GM12878 (cell line): ENCODE measurements around the gene EFCAB7. TPM values are rescaled to one million over a fixed set of nuclear protein-coding genes. Genes with fewer than 3 reads are reported as not detected.

Source experiments
- ATAC-seq: fragments of 200-7000 bp; cut with Tn5 transposase; 3 replicates; pipeline ENCODE4 v1.9.1; 2020; ENCODE audit warnings: mild to moderate bottlenecking, moderate library complexity
- BruUV-seq: library from RNA; stranded (reverse); fragments of 400-500 nt; replicated peaks from 2 replicates; lab custom pipeline; 2021; lab: Mats Ljungman, UMichigan
- CTCF ChIA-PET: fragments of 300-600 bp; sonication (Branson Sonifier 250); formaldehyde crosslinking; extraction: SDS; loops from one replicate; lab custom pipeline; 2021; ENCODE audit warnings: inconsistent platforms; lab: Yijun Ruan, JAX
- POLR2A ChIA-PET: fragments of 350-600 bp; formaldehyde crosslinking; extraction: SDS; loops from one replicate; lab custom pipeline; 2021; ENCODE audit warnings: inconsistent platforms; lab: Charles Lee
- RAD21 ChIA-PET: fragments of 300-600 bp; sonication (Branson Sonifier 250); formaldehyde crosslinking; loops from one replicate; lab custom pipeline; 2023; ENCODE audit warnings: antibody characterized with exemption; ENCODE audit not compliant: unreplicated experiment; lab: Charles Lee
- SMC1A ChIA-PET: fragments of 300-600 bp; sonication (Branson Sonifier 250); formaldehyde crosslinking; loops from one replicate; lab custom pipeline; 2023; ENCODE audit not compliant: unreplicated experiment, uncharacterized antibody; lab: Charles Lee
- DNase-seq: peaks from one replicate; pipeline ENCODE4 v3.0.0-alpha.2; 2011; ENCODE audit warnings: low read depth, low spot score
- FAIRE-seq: peaks from 3 replicates; lab custom pipeline; 2011; peaks lifted over from hg19 to GRCh38; lab: Jason Lieb, UNC
- H2AFZ ChIP-seq: 2 replicates; pipeline ENCODE4 v1.6.0; 2011; ENCODE audit warnings: low read depth, low read length, control low read depth; ENCODE audit not compliant: control insufficient read depth
- H3K27ac ChIP-seq: 2 replicates; pipeline ENCODE4 v1.5.1; 2011; ENCODE audit warnings: control low read depth; ENCODE audit not compliant: control insufficient read depth, insufficient read depth
- H3K27me3 ChIP-seq, 2 experiments: replicated peaks in 1 of 2; 2 replicates each; pipeline versions ENCODE4 v1.6.0 to v1.6.1; 2011; ENCODE audit warnings: low read length in 1 of 2; ENCODE audit not compliant: control insufficient read depth in 2 of 2, insufficient read depth in 2 of 2
- H3K36me3 ChIP-seq, 2 experiments: 2 replicates each; pipeline ENCODE4 v1.5.1; 2011; ENCODE audit warnings: low read length in 1 of 2; ENCODE audit not compliant: control insufficient read depth in 2 of 2, insufficient read depth in 2 of 2
- H3K4me1 ChIP-seq: 2 replicates; pipeline ENCODE4 v1.6.1; 2011; ENCODE audit warnings: mild to moderate bottlenecking, low read length, moderate library complexity, mixed read lengths; ENCODE audit not compliant: control insufficient read depth, insufficient read depth
- H3K4me2 ChIP-seq: 2 replicates; pipeline ENCODE4 v1.6.0; 2011; ENCODE audit warnings: control low read depth; ENCODE audit not compliant: control insufficient read depth, insufficient read depth
- H3K4me3 ChIP-seq: fragments of 200-600 bp; sonication (generic); 2 replicates; pipeline ENCODE4 v1.5.1; 2016
- H3K79me2 ChIP-seq: 2 replicates; pipeline ENCODE4 v1.6.0; 2011; ENCODE audit warnings: low read length; ENCODE audit not compliant: control insufficient read depth, insufficient read depth
- H3K9ac ChIP-seq: 2 replicates; pipeline ENCODE4 v1.8.0; 2011; ENCODE audit warnings: low read length, control low read depth, mixed read lengths; ENCODE audit not compliant: control insufficient read depth, insufficient read depth
- H3K9me3 ChIP-seq: replicated peaks from 3 replicates; pipeline ENCODE4 v1.5.1; 2011; ENCODE audit warnings: mild to moderate bottlenecking, low read length; ENCODE audit not compliant: control insufficient read depth, insufficient read depth
- H4K20me1 ChIP-seq: 2 replicates; pipeline ENCODE4 v1.6.0; 2011; ENCODE audit not compliant: control insufficient read depth, insufficient read depth
- CBFB ChIP-seq: IDR thresholded peaks from 2 replicates; pipeline ENCODE4 v1.6.1; 2016; ENCODE audit warnings: antibody characterized with exemption, low read depth
- EED ChIP-seq: sonication (generic); IDR thresholded peaks from 2 replicates; pipeline ENCODE4 v1.6.1; 2016; ENCODE audit warnings: antibody characterized with exemption, low read depth
- HCFC1 ChIP-seq: fragments of 150-350 bp; IDR thresholded peaks from 2 replicates; pipeline ENCODE4 v1.6.1; 2014; ENCODE audit warnings: low read length
- KAT2A ChIP-seq: conservative IDR thresholded peaks from 2 replicates; pipeline ENCODE4 v1.6.1; 2011; ENCODE audit warnings: low read depth, low read length; ENCODE audit not compliant: control insufficient read depth
- KLF5 ChIP-seq: fragments of 450-650 bp; IDR thresholded peaks from 2 replicates; pipeline ENCODE4 v1.6.1; 2014; ENCODE audit warnings: mild to moderate bottlenecking; ENCODE audit not compliant: partially characterized antibody
- PML ChIP-seq: IDR thresholded peaks from 2 replicates; pipeline ENCODE4 v1.6.1; 2012; ENCODE audit warnings: low read length, inconsistent platforms
- RBBP5 ChIP-seq: fragments of 200-600 bp; sonication (generic); conservative IDR thresholded peaks from 2 replicates; pipeline ENCODE4 v1.6.1; 2016
- SMARCA5 ChIP-seq: fragments of 450-650 bp; IDR thresholded peaks from 2 replicates; pipeline ENCODE4 v1.6.1; 2017; ENCODE audit warnings: mild to moderate bottlenecking
- WGBS: methylation state at CpG from one replicate; pipeline ENCODE4 v1.1.6; 2016; ENCODE audit warnings: low lambda C conversion rate; ENCODE audit not compliant: insufficient replicate concordance, insufficient coverage; ENCODE audit errors: missing lambda C conversion rate; 5-methylcytosine and 5-hydroxymethylcytosine counted together
- in situ Hi-C: fragments of 300-500 bp; cut with MboI; formaldehyde crosslinking; loops from 9 replicates; pipeline ENCODE4 v1.14.3; 2018; ENCODE audit warnings: mixed read lengths
- intact Hi-C: fragments of 100-400 bp; cut with micrococcal nuclease; formaldehyde crosslinking; loops from one replicate; pipeline ENCODE4 v1.14.2; 2022; ENCODE audit not compliant: unreplicated experiment
- polyA plus RNA-seq, 11 experiments: library from polyadenylated mRNA; depleted of rRNA in 4 of 11; unstranded in 6 of 11; stranded (reverse) in 5 of 11; fragments of >200 nt; fragmentation: Nextera tagmentation in 4 of 11; fragmentation: Illumina TruSeq in 1 of 11; extraction: Ambion mirVana in 4 of 11; extraction: Trizol in 1 of 11; gene quantifications; 1 replicate in 1 of 11; 2 replicates in 10 of 11; pipeline versions ENCODE4 v1.2.1 to v1.2.3, GENCODE V29; 2011 to 2016; ENCODE audit warnings: inconsistent platforms in 2 of 11, missing spikeins in 2 of 11, low read depth in 1 of 11
- total RNA-seq, 4 experiments: library from RNA; depleted of rRNA in 3 of 4; stranded (reverse); fragments of >200 nt in 3 of 4; fragmentation: Illumina TruSeq in 1 of 4; extraction: Trizol in 1 of 4; gene quantifications; 2 replicates each; pipeline versions ENCODE4 v1.2.1 to v1.2.3, GENCODE V29; 2013 to 2021
- TF ChIP-seq, protein P1 (sequence below): fragments of 450-650 bp; IDR thresholded peaks from 2 replicates; pipeline ENCODE4 v1.6.1; 2017; ENCODE audit warnings: antibody characterized with exemption, mild to moderate bottlenecking, moderate library complexity
- TF ChIP-seq, protein P2 (sequence below): IDR thresholded peaks from 2 replicates; pipeline ENCODE4 v1.6.1; 2012; ENCODE audit warnings: low read depth, low read length, improper control_type of control experiment
- TF ChIP-seq, protein P3 (sequence below): IDR thresholded peaks from 2 replicates; pipeline ENCODE4 v1.6.1; 2012; ENCODE audit warnings: improper control_type of control experiment, low read depth, low read length; ENCODE audit not compliant: insufficient replicate concordance
- TF ChIP-seq, protein P4 (sequence below): IDR thresholded peaks from 2 replicates; pipeline ENCODE4 v1.6.1; 2011; ENCODE audit warnings: mild to moderate bottlenecking, low read depth, low read length, moderate library complexity; ENCODE audit not compliant: insufficient replicate concordance

The EFCAB7 gene
- total and polyA plus RNA-seq, 10 of the 15 experiments (the other 5 are each of a cell fraction or from before 2014, with no cell fraction given): 4.4 to 9.8 (median 5.7) TPM

DNA sequence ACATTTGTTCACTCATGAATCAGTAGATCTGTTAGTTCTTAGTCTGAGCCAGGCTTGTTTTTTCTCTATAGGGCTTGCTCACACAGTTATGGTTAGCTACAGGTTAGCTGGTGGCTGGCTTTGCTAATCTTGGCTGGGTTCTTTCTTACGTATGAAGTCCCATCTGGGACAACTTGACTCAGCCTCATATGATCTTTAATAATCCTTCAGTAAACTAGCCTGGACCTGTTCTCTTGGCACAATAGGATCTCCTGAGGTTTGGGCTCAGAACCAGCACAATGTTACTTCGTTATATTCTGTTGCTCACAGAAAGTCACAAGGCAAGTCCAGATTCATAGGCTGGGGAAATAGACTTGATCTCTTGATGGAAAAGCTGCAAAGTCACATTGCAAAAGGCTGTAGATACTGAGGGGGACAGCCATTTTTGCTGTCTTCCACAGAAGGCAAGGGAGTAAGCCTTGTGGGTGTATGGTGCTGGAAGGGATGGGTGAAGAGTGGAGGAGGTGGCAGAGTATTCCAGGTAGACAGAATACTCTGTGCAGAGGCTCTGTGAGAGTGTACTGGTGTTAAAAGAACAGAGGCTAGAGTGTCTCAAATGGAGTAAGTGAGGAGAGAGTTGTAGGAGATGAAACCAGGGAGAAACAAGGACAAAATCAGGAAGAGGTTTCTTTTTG is 24.4 kb downstream of the EFCAB7 start:
- H3K9me3 ChIP-seq: no peaks in the 10 kb centered on the region
- BruUV-seq: no TSS peak
- H3K79me2 ChIP-seq: no peaks in the 10 kb centered on the region
- no peak overlapping the region for H3K9ac ChIP-seq
- ChIA-PET CTCF (interaction anchor here (1.4 to 3.9 kb wide), 3 partner anchors 9 to 10 kb away, joined by 7 to 18 read pairs (median 7); no protein-coding TSS in a partner anchor), SMC1A (no interaction called here), RAD21 (no interaction called here), POLR2A (no interaction called here)
- H2AFZ ChIP-seq: no peak overlapping the region
- in situ Hi-C loops (no loop called here), intact Hi-C loops (no loop called here)
- no peak overlapping the region for H3K4me3 ChIP-seq
- H3K27ac ChIP-seq: no peak overlapping the region
- H3K27me3 ChIP-seq: no peaks in the 10 kb centered on the region
- no peaks in the 10 kb centered on the region for H3K4me1 ChIP-seq
- H3K4me2 ChIP-seq: no peak overlapping the region
- H4K20me1 ChIP-seq: no peaks in the 10 kb centered on the region
- FAIRE-seq: no peak
- no peak for ATAC-seq
- 100% methylated on average over 2 of the region's 2 CpGs for WGBS
- DNase-seq: no peak
- no peaks in the 10 kb centered on the region for H3K36me3 ChIP-seq
- TF ChIP-seq SMARCA5 (no peak), CBFB (no peak), RBBP5 (no peak), KLF5 (no peak), PML (no peak), KAT2A (no peak), EED (no peak), HCFC1 (no peak)
- TF ChIP-seq, protein P1, sequence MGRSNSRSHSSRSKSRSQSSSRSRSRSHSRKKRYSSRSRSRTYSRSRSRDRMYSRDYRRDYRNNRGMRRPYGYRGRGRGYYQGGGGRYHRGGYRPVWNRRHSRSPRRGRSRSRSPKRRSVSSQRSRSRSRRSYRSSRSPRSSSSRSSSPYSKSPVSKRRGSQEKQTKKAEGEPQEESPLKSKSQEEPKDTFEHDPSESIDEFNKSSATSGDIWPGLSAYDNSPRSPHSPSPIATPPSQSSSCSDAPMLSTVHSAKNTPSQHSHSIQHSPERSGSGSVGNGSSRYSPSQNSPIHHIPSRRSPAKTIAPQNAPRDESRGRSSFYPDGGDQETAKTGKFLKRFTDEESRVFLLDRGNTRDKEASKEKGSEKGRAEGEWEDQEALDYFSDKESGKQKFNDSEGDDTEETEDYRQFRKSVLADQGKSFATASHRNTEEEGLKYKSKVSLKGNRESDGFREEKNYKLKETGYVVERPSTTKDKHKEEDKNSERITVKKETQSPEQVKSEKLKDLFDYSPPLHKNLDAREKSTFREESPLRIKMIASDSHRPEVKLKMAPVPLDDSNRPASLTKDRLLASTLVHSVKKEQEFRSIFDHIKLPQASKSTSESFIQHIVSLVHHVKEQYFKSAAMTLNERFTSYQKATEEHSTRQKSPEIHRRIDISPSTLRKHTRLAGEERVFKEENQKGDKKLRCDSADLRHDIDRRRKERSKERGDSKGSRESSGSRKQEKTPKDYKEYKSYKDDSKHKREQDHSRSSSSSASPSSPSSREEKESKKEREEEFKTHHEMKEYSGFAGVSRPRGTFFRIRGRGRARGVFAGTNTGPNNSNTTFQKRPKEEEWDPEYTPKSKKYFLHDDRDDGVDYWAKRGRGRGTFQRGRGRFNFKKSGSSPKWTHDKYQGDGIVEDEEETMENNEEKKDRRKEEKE: no peak
- TF ChIP-seq, protein P2, sequence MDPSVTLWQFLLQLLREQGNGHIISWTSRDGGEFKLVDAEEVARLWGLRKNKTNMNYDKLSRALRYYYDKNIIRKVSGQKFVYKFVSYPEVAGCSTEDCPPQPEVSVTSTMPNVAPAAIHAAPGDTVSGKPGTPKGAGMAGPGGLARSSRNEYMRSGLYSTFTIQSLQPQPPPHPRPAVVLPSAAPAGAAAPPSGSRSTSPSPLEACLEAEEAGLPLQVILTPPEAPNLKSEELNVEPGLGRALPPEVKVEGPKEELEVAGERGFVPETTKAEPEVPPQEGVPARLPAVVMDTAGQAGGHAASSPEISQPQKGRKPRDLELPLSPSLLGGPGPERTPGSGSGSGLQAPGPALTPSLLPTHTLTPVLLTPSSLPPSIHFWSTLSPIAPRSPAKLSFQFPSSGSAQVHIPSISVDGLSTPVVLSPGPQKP: no peak
- TF ChIP-seq, protein P3, sequence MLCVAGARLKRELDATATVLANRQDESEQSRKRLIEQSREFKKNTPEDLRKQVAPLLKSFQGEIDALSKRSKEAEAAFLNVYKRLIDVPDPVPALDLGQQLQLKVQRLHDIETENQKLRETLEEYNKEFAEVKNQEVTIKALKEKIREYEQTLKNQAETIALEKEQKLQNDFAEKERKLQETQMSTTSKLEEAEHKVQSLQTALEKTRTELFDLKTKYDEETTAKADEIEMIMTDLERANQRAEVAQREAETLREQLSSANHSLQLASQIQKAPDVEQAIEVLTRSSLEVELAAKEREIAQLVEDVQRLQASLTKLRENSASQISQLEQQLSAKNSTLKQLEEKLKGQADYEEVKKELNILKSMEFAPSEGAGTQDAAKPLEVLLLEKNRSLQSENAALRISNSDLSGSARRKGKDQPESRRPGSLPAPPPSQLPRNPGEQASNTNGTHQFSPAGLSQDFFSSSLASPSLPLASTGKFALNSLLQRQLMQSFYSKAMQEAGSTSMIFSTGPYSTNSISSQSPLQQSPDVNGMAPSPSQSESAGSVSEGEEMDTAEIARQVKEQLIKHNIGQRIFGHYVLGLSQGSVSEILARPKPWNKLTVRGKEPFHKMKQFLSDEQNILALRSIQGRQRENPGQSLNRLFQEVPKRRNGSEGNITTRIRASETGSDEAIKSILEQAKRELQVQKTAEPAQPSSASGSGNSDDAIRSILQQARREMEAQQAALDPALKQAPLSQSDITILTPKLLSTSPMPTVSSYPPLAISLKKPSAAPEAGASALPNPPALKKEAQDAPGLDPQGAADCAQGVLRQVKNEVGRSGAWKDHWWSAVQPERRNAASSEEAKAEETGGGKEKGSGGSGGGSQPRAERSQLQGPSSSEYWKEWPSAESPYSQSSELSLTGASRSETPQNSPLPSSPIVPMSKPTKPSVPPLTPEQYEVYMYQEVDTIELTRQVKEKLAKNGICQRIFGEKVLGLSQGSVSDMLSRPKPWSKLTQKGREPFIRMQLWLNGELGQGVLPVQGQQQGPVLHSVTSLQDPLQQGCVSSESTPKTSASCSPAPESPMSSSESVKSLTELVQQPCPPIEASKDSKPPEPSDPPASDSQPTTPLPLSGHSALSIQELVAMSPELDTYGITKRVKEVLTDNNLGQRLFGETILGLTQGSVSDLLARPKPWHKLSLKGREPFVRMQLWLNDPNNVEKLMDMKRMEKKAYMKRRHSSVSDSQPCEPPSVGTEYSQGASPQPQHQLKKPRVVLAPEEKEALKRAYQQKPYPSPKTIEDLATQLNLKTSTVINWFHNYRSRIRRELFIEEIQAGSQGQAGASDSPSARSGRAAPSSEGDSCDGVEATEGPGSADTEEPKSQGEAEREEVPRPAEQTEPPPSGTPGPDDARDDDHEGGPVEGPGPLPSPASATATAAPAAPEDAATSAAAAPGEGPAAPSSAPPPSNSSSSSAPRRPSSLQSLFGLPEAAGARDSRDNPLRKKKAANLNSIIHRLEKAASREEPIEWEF: no peak
- TF ChIP-seq, protein P4, sequence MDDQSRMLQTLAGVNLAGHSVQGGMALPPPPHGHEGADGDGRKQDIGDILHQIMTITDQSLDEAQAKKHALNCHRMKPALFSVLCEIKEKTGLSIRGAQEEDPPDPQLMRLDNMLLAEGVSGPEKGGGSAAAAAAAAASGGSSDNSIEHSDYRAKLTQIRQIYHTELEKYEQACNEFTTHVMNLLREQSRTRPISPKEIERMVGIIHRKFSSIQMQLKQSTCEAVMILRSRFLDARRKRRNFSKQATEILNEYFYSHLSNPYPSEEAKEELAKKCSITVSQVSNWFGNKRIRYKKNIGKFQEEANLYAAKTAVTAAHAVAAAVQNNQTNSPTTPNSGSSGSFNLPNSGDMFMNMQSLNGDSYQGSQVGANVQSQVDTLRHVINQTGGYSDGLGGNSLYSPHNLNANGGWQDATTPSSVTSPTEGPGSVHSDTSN: no peak
